Glutamatergic neuron (in vitro differentiated cells): Measurements from ENCODE around the gene RGS2. TPM values are rescaled to one million over a fixed set of nuclear protein-coding genes. Genes with fewer than 3 reads are reported as not detected.

Experiments used
- DNase-seq: peaks from one replicate; pipeline ENCODE4 v3.0.0; 2022
- H3K27ac Mint-ChIP-seq: one replicate; pipeline ENCODE4 v1.8.0; 2020; ENCODE audit warnings: mild to moderate bottlenecking, mixed read lengths, inconsistent platforms; ENCODE audit not compliant: unreplicated experiment
- H3K27me3 Mint-ChIP-seq: one replicate; pipeline ENCODE4 v1.8.0; 2020; ENCODE audit warnings: mild to moderate bottlenecking, moderate library complexity, mixed read lengths, inconsistent platforms; ENCODE audit not compliant: unreplicated experiment
- H3K36me3 Mint-ChIP-seq: one replicate; pipeline ENCODE4 v1.8.0; 2020; ENCODE audit warnings: mild to moderate bottlenecking, mixed read lengths, inconsistent platforms; ENCODE audit not compliant: unreplicated experiment
- H3K4me1 Mint-ChIP-seq: one replicate; pipeline ENCODE4 v1.8.0; 2020; ENCODE audit warnings: mild to moderate bottlenecking, low read depth, mixed read lengths, inconsistent platforms; ENCODE audit not compliant: unreplicated experiment
- H3K4me3 Mint-ChIP-seq: one replicate; pipeline ENCODE4 v1.8.0; 2020; ENCODE audit warnings: mild to moderate bottlenecking, mixed read lengths, inconsistent platforms; ENCODE audit not compliant: unreplicated experiment
- H3K9me3 Mint-ChIP-seq: one replicate; pipeline ENCODE4 v1.8.0; 2020; ENCODE audit warnings: mild to moderate bottlenecking, moderate library complexity, mixed read lengths, inconsistent platforms; ENCODE audit not compliant: unreplicated experiment
- total RNA-seq: library from RNA; stranded (reverse); fragmentation: NEBNext Ultra II Directional; extraction: Animal tissue kit (Norgen Biotek cat#: 25700); gene quantifications from one replicate; pipeline ENCODE4 v1.2.1, GENCODE V29; 2021; ENCODE audit not compliant: unreplicated experiment
- TF ChIP-seq, protein P1 (sequence below): fragments of 200-600 bp; sonication (generic); IDR thresholded peaks from one replicate; pipeline ENCODE4 v1.5.0; 2021; ENCODE audit not compliant: partially characterized antibody, unreplicated experiment

Gene RGS2
- total RNA-seq, 1 donor from 2014 or later = 33.5 TPM

DNA sequence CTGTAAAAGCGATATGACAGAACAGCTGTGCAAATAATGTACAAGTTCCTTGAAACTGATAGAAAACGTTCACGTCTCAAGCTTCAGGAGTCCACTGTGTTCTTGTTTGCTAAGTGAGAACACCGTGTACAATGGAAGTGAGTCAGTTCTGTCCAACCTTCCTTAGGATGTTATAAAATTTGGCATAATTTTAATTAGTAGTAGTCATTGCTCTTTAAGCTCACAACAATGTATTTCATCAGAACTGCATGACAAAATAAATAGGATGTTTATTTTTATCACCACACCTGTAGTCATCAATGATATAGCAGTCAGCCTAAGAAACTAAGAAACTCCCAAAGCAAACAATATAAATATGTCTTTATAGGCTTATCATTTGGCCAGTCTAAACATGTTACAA is 53.0 kb downstream of the RGS2 start:
- TF ChIP-seq, protein P1, sequence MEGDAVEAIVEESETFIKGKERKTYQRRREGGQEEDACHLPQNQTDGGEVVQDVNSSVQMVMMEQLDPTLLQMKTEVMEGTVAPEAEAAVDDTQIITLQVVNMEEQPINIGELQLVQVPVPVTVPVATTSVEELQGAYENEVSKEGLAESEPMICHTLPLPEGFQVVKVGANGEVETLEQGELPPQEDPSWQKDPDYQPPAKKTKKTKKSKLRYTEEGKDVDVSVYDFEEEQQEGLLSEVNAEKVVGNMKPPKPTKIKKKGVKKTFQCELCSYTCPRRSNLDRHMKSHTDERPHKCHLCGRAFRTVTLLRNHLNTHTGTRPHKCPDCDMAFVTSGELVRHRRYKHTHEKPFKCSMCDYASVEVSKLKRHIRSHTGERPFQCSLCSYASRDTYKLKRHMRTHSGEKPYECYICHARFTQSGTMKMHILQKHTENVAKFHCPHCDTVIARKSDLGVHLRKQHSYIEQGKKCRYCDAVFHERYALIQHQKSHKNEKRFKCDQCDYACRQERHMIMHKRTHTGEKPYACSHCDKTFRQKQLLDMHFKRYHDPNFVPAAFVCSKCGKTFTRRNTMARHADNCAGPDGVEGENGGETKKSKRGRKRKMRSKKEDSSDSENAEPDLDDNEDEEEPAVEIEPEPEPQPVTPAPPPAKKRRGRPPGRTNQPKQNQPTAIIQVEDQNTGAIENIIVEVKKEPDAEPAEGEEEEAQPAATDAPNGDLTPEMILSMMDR = no peak
- no peak for DNase-seq
- H3K4me1 Mint-ChIP-seq = no peaks in the 10 kb centered on the region
- no peaks in the 10 kb centered on the region for H3K36me3 Mint-ChIP-seq
- H3K9me3 Mint-ChIP-seq = peaks cover 6% of the 10 kb centered on the region
- no peak overlapping the region for H3K27ac Mint-ChIP-seq
- H3K4me3 Mint-ChIP-seq = no peak overlapping the region
- H3K27me3 Mint-ChIP-seq = no peaks in the 10 kb centered on the region

Other genes starting within 250 kb of the RGS2 start
- not detected for gene RGS1, start 233.3 kb upstream of the RGS2 start, total RNA-seq
- not detected for gene RGS13, start 172.9 kb upstream of the RGS2 start, total RNA-seq